Skeletal muscle tissue (tissue), 4 donors: ENCODE data around the gene RASL10B. TPM values are rescaled to one million over a fixed set of nuclear protein-coding genes. Genes with fewer than 3 reads are reported as not detected.

ENCODE experiments used
- H3K27ac ChIP-seq: one replicate; pipeline ENCODE4 v1.7.0; 2013; ENCODE audit warnings: mild to moderate bottlenecking, low read depth, low read length, inconsistent platforms
- H3K27me3 ChIP-seq, 3 donors: one replicate each; pipeline ENCODE4 v1.7.0; 2013; ENCODE audit warnings: low read length in 3 of 3; ENCODE audit not compliant: control insufficient read depth in 3 of 3, insufficient read depth in 3 of 3
- H3K36me3 ChIP-seq, 3 donors: one replicate each; pipeline ENCODE4 v1.7.0; 2013; ENCODE audit warnings: low read length in 3 of 3; ENCODE audit not compliant: control insufficient read depth in 3 of 3, insufficient read depth in 3 of 3
- H3K4me1 ChIP-seq, 3 donors: one replicate each; pipeline ENCODE4 v1.7.0; 2013; ENCODE audit warnings: low read length in 3 of 3, mild to moderate bottlenecking in 3 of 3; ENCODE audit not compliant: control insufficient read depth in 3 of 3, insufficient read depth in 3 of 3
- H3K4me3 ChIP-seq, 3 donors: one replicate each; pipeline ENCODE4 v1.7.0; 2013; ENCODE audit warnings: low read length in 3 of 3
- H3K9ac ChIP-seq, 3 donors: one replicate each; pipeline ENCODE4 v1.7.0; 2013; ENCODE audit warnings: low read length in 3 of 3, mild to moderate bottlenecking in 3 of 3, moderate library complexity in 2 of 3, low read depth in 1 of 3
- H3K9me3 ChIP-seq, 3 donors: one replicate each; pipeline ENCODE4 v1.7.0; 2013; ENCODE audit warnings: low read length in 3 of 3; ENCODE audit not compliant: control insufficient read depth in 3 of 3
- total RNA-seq: library from RNA; depleted of rRNA; stranded (reverse); fragments of >200 nt; gene quantifications from one replicate; pipeline ENCODE4 v1.2.3, GENCODE V29; 2014
- donor health status: Osteomylitis.

The RASL10B gene
- total RNA-seq, 1 donor from 2014 or later = 1.6 TPM

DNA sequence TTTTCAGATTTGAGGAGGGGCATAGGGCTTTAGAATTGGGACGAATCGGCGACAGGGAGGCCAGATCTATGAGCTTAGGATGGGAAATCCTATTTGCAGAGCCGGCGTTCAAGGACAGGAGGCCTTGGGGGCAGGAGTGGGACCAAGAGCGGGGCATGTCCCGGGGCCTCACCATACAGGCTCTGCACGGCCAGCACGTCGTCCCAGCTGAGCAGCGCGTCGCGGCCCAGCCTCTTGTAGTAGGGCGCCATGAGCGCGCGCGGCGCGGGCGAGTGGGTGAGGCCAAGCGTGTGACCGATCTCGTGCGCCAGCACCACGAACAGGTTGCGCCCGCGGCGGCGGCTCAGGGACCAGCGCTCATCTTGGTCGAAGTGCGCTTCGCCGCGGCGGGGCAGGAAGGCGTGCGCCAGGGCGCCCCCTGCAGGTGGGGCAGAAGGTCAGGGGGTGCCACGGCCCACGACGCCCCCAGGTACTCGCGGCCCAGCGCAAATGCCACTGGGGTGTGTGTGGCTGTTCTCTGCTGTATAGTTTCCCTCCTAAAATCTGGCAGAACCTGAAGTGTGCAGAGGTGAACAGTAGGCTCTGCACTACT, 38.6 kb downstream of the RASL10B start:
- Histone ChIP-seq H3K27me3 (no peaks in the 10 kb centered on the region), H3K27ac (no peak overlapping the region), H3K9ac (no peak overlapping the region), H3K36me3 (no peaks in the 10 kb centered on the region), H3K4me3 (no peak overlapping the region), H3K9me3 (no peaks in the 10 kb centered on the region), H3K4me1 (peaks cover 4 to 13% (median 10%) of the 10 kb centered on the region in 3 donors)

- Histone ChIP-seq H3K9me3 (no peaks in the 10 kb centered on the region), H3K27ac (no peak overlapping the region), H3K9ac (no peak overlapping the region), H3K4me3 (no peak overlapping the region), H3K36me3 (no peaks in the 10 kb centered on the region), H3K4me1 (peaks cover 4 to 11% (median 8%) of the 10 kb centered on the region in 3 donors), H3K27me3 (peaks cover 0 to 3% (median 0%) of the 10 kb centered on the region in 3 donors)
Observed at GRCh38 chr17:35773129-35773528, 41.7 kb downstream of the RASL10B start.

DNA sequence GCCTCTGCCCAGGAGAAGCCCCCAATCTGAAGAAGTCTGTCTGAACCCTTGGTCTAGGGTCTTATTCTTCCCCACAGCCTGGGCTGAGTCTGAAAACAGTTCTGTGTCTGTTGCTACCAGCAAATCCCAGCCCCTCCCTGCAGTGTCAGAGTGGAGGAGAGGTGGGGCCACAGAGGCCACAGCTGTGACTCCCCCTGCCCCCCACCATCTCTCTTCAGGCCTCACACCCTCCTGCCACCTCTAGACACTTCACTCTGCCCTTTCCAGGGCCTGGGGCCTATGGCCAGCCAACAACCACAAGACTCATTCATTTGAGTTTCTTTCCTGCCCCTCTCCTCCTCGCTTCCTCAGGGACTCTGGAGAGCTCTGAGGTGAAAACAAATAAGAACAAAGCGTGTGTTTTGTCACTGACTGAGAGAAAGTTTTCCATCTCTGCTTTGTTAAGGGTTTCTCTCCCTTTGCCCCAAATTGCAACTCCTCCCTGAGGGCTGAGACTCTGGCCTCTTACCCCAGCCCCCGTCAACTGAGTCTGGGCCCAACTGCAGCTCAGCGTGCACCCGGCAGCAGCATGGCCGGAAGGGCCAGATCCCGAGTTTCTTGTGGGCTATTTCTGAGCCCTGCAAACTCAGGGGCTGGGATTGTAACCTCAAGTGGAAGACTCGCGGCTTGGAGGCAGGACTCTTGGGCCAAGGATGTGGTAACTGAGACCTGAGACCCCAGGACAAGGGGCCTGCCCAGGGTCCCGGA, 42.4 kb downstream of the RASL10B start:
- no peaks in the 10 kb centered on the region for H3K9me3 ChIP-seq
- H3K4me3 ChIP-seq = no peak overlapping the region
- H3K36me3 ChIP-seq = no peaks in the 10 kb centered on the region
- H3K9ac ChIP-seq = no peak overlapping the region
- H3K27me3 ChIP-seq = peaks cover 0 to 6% (median 0%) of the 10 kb centered on the region in 3 donors
- no peak overlapping the region for H3K27ac ChIP-seq
- peaks cover 4 to 11% (median 8%) of the 10 kb centered on the region in 3 donors for H3K4me1 ChIP-seq

GRCh38 chr17:35774499-35774898, 43.1 kb downstream of the RASL10B start:
- peaks cover 4 to 11% (median 8%) of the 10 kb centered on the region in 3 donors for H3K4me1 ChIP-seq
- H3K27me3 ChIP-seq = peaks cover 0 to 11% (median 0%) of the 10 kb centered on the region in 3 donors
- H3K9me3 ChIP-seq = no peaks in the 10 kb centered on the region
- no peak overlapping the region for H3K9ac ChIP-seq
- H3K27ac ChIP-seq = no peak overlapping the region
- no peaks in the 10 kb centered on the region for H3K36me3 ChIP-seq
- H3K4me3 ChIP-seq = no peak overlapping the region

DNA sequence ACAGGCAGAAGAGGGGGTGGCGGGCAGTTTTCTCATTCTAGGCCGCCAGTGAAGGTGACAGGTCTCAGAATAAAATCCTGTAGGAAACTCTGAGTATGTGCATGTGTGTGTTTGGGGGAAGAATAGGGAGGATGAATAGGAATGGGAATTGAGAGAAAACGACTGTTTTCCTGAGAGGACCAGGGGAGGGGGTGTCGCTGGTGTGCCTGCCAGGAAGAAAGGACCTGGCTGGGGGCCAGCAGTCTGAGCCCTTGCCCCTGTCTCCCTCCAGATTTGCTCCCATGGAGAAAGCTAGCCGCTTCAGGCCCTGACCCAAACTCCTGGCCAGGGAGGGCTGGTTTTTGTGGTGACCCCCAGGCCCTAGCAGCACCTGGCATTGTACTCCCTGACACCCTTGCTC, 43.6 kb downstream of the RASL10B start:
- no peaks in the 10 kb centered on the region for H3K36me3 ChIP-seq
- H3K4me1 ChIP-seq = peaks cover 4 to 11% (median 8%) of the 10 kb centered on the region in 3 donors
- H3K27ac ChIP-seq = no peak overlapping the region
- H3K4me3 ChIP-seq = no peak overlapping the region
- no peak overlapping the region for H3K9ac ChIP-seq
- H3K27me3 ChIP-seq = peaks cover 0 to 11% (median 2%) of the 10 kb centered on the region in 3 donors
- H3K9me3 ChIP-seq = no peaks in the 10 kb centered on the region

DNA sequence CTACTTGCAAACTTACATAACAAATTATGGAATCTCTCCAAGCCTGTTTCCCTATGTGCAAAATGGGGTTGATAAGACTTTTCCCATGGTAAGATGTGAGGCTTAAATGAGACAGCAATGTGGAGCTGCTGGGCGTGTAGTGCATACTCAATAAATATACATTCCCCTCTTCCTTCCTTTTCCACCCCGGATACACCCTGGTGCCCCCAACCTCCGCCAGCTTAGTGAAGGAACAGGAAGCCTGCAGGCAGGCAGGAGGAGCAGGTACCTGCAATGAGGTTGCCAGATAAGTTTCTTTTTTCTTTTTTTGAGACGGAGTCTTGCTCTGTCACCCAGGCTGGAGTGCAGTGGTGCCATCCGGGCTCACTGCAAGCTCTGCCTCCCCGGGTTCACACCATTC, 44.1 kb downstream of the RASL10B start:
- H3K27ac ChIP-seq = no peak overlapping the region
- H3K9me3 ChIP-seq = no peaks in the 10 kb centered on the region
- H3K36me3 ChIP-seq = no peaks in the 10 kb centered on the region
- no peak overlapping the region for H3K4me3 ChIP-seq
- H3K4me1 ChIP-seq = peaks cover 4 to 11% (median 8%) of the 10 kb centered on the region in 3 donors
- peaks cover 0 to 11% (median 2%) of the 10 kb centered on the region in 3 donors for H3K27me3 ChIP-seq
- no peak overlapping the region for H3K9ac ChIP-seq

DNA sequence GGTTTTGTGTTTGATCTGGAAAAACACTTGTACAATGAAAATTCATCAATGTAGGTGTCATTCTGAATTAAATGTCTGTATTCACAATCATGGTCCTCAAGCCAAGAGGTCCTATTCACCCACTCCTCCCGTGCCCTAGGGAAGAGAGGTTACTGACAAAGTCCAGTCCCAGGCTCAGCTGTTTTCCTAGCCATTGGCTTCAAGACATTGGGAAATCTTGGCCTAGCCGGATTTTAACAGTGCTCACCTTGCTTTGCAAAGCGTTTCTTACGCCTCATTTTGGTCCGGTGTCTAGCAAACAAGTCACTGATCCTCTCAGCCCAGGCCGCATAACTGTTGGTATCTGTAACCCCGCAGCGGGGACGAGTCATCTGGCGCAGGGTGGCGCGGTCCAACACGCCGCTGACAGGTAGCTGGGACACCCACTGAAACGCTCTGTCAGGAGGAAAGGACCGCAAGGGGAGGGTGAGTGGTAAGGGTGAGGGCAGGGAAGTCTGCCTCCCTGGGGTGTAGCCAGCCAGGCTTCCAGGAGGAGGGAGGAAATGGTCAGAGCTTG, 47.3 kb downstream of the RASL10B start:
- H3K27ac ChIP-seq = no peak overlapping the region
- H3K9me3 ChIP-seq = no peaks in the 10 kb centered on the region
- no peak overlapping the region for H3K9ac ChIP-seq

DNA sequence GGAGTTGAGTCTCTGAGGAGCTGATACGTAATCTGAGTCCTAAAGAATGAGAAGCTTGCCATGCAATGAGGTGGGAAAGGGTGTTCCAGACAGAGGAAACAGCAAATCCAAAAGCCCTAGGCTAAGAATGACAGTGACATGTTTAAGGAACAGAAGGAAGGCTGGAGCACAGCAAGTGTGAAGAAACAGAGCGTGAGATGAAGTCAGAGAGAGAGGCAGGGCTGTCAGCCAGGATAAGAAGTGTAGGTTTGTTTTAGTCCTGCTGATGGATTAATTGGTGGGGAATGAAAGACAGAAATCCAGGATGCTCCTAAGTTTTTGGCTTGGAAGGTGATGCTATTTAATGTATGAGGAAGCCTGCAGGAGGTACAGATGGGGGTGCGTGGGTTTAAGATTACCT, 49.5 kb downstream of the RASL10B start:
- H3K27ac ChIP-seq = no peak overlapping the region
- H3K9me3 ChIP-seq = no peaks in the 10 kb centered on the region
- H3K9ac ChIP-seq = no peak overlapping the region
- peaks cover 6 to 10% (median 7%) of the 10 kb centered on the region in 3 donors for H3K4me1 ChIP-seq
- H3K36me3 ChIP-seq = no peaks in the 10 kb centered on the region
- H3K27me3 ChIP-seq = peaks cover 7 to 11% (median 9%) of the 10 kb centered on the region in 3 donors
- H3K4me3 ChIP-seq = no peak overlapping the region

More for the DNA sequence above, 47.3 kb downstream of the RASL10B start:
- H3K36me3 ChIP-seq = no peaks in the 10 kb centered on the region
- H3K27me3 ChIP-seq = peaks cover 2 to 11% (median 5%) of the 10 kb centered on the region in 3 donors
- no peak overlapping the region for H3K4me3 ChIP-seq
- H3K4me1 ChIP-seq = peaks cover 8 to 14% (median 10%) of the 10 kb centered on the region in 3 donors

GRCh38 chr17:35784895-35785294, 53.5 kb downstream of the RASL10B start:
- H3K27ac ChIP-seq = no peak overlapping the region
- H3K36me3 ChIP-seq = no peaks in the 10 kb centered on the region
- H3K27me3 ChIP-seq = peaks cover 0 to 12% (median 5%) of the 10 kb centered on the region in 3 donors
- no peak overlapping the region for H3K4me3 ChIP-seq
- peak overlapping the region in 1 of 3 donors; percentile 8 for H3K9ac ChIP-seq
- H3K4me1 ChIP-seq = peaks cover 6 to 10% (median 9%) of the 10 kb centered on the region in 3 donors
- H3K9me3 ChIP-seq = no peaks in the 10 kb centered on the region

DNA sequence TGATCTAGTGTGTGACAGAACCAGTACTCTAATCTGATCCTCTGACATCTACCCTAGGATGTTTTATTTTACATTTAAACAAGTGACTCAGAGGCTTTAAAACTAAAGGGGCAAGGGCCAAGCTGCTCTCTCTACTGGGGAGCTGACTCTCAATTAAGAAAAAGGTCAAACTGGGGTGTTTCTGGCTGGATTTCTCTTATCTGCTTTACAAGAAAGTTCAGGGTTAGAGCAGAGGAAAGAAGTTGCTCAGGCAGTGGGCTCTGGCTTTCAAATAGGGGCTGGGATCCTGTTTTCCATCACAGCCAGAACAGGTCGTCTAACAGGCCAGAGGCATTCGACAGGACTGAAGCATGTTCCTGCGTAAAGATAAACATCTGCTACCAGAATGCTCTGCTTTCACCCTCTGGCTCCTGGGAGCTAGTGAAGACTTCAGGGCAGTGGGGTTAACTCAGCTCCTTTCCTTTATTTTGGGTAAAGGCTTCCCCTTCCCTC, 55.5 kb downstream of the RASL10B start:
- no peak overlapping the region for H3K27ac ChIP-seq
- H3K27me3 ChIP-seq = peaks cover 5 to 13% (median 5%) of the 10 kb centered on the region in 3 donors
- H3K36me3 ChIP-seq = no peaks in the 10 kb centered on the region
- no peaks in the 10 kb centered on the region for H3K9me3 ChIP-seq
- no peak overlapping the region for H3K9ac ChIP-seq
- no peak overlapping the region for H3K4me3 ChIP-seq
- peaks cover 6 to 10% (median 9%) of the 10 kb centered on the region in 3 donors for H3K4me1 ChIP-seq
